Stimulated activated CD4-positive, alpha-beta T cell treated with anti-CD3 and anti-CD28 coated beads, Interleukin-2, amount 100 ng/mL, for 48 hours (primary cell): Measurements from ENCODE around the gene ZXDC.

ENCODE experiments used
- DNase-seq, 2 donors: peaks; one replicate each; pipeline ENCODE4 v3.0.0-alpha.2; 2020

ZXDC gene

DNA sequence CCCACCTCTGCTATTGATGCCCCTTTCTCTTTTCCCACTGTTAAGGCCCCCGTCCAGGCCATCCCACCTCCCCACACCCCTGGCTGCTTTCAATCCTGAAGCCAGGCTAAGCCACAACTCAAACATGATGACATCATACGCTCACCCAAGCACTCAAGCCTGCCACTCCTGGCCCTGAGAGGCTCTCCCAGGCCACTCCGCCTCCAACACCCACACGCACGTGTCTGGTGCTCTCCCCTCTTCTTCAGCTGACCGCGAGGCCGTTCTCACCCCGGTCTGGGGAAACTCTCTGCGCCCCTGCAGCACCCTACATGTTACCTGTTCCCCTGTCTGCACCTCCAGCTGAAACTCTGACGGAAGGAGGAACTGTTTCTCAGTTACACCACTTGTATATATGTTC lies 6.2 kb downstream of the ZXDC start:
- no peak for DNase-seq

DNA sequence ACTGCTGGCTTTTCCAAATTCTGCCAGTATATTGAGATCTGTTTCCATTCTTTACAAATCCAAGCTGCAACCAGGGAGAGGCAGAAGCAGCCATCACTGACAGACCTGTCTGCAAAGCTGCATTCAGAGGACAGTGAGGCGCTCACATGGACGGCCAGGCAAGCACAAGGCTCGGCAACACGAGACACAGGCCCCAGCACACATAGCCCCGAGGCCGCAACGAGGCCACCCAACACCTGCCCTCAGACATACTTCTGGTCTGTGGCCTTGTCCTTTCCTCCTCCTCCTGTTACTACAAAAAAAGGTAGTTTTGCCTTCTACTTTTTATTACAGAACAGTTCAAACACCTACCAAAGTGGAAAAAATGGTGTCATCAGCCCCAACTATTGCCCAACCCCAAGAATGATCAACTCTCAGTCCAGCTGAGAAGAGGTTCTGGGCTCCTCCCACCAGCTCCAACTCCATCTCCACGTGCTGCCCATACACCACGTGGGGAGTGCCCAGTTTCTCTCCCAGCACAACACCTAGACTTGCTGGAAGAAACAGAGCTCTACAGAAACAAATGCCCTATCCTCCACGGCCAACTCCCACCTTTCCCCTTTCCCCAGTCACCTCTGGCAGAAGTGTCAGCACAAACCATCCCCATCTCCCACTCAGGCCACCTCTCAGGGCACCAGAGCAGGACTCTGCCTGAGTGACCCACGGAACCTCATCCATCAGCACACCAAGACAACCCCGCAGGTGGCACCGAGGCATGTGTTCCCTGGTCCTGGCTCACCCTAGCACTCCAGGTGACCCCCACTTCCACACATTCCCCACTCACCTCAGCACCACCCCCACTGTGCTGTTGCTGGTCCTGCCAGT lies 7.4 kb downstream of the ZXDC start:
- no peak for DNase-seq

DNA sequence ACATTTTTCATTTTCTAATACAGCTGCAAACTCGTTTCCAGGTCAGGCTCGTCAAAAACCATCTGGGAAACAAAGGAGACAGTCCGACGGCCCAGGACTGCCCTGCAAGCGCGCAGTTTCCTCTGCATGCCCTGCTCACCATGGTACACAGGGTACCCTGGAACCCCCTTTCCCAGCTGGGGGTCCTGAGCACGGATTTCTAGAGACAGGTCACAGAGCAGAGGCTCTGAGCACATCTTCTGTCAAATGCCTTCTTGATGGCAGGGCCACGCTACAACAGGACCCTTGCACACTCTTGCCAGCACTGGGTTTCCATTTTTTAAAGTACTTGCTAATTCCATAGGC lies 8.1 kb downstream of the ZXDC start:
- no peak for DNase-seq

DNA sequence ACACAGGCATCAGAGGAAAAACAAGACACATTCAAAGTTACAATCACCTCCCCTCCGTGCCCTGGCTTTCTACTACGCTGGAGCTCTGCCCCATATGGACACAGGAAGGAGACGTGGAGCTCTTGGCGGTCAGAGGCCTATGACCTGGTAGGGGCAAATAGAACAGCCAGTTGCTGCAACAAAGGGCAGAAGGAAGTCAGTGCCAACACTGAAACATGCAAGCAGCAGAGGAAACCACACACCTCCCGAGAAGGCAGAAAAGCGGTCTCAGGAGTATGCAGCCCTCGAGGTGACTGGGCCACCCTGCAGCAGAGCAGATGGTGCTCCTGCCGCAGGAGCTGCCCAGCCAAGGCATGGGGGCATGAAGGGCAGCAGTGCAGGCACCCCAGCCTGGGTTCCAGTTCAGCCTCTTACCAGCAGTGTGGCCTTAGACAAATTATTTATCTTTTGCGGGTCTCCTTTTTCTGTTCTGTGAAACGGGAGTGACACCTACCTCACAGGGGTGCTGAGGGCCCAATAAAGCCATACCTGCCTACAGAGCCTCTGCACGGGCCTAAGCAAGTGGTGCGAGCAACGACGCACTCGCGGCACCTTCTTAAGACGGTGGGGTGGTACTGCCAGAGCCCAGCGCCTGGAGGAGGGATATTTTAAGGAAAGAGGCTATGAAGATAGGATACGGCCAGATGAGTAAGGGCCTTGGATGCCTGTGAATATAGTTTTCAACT lies 8.6 kb downstream of the ZXDC start:
- no peak for DNase-seq

DNA sequence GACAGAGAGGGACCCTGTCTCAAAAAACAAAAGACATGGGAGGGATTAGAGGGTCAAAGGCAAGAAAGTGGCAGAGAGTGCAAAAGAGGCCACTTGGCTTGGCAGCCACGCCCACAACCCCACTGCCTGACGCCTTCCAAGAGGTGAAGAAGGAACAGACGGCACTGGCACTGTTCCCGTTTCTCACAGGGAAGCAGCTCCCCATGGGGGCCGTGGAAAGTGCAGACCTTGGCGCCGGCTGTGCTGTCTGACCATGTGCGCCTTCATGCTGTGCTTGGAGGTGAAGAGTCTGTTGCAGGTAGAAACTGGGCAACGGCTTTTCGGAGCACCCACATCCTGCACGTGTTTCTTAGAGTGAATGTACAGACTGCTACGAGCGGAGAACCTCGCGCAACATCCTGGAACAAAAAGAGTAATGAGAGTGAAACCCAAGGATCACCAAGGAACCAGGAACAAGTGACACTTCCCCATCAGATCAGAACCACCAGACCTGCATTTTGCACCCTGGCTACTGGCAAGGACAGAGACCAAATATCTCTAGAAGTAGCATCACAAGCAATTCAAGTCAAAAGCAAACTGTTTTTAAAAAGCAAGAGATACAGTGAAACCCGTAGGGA lies 9.7 kb downstream of the ZXDC start:
- DNase-seq, result no peak

DNA sequence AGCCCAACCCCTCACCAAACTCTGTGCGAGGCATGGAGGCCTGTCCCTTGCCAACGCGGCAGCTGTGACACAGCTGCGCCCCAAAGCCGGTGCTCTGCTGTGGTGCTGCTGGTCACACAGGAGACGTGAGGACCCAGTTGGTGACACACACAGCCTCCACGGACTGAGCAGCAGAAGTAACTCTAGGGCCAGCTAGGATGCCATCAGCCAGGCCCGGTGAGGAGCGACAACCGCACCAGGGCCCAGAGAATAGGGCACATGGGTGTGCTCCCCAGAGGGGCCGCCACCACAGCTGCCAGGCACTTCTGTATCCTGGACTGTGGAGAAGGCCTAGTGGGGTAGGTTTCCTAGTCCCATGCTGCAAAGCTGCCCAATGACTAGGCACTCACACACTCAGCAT lies 10.7 kb downstream of the ZXDC start:
- no peak for DNase-seq

DNA sequence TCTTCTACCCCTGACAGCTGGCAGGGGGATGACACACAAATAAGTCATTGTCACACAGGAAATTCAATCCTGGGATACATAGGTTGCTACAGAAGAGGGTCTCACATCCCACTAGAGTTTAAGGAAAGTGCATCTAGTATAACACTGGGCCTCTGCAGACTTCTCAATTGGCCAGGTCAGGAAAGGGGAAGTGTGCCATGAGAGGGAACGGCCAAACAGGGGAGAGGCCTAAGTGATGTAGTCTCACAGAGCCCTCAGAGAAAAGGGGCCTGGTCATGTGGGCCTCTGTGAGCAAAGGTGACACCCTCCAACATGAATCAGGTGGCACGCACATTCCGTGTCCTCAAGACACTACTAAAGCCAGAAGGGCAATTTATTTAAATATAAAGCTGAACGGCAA lies 11.2 kb downstream of the ZXDC start:
- DNase-seq, result no peak

DNA sequence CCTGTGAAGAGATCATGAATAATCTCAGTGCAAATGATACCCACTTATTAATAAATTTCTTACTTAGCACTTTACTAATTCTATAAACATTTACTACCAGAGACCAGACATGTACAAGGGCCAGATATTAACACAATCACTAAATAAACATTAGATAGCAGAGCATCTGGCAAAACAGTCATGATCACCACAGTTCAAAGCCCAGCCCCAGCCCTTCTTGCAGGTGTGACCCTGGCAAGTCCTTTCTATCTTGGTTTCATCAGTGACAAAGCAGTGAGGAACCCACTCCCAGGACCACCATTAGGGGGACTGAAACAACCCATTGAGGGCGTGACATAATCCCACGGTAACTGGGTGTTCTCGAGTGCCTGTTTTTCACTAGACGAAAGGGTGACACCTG lies 11.6 kb downstream of the ZXDC start:
- no peak for DNase-seq

DNA sequence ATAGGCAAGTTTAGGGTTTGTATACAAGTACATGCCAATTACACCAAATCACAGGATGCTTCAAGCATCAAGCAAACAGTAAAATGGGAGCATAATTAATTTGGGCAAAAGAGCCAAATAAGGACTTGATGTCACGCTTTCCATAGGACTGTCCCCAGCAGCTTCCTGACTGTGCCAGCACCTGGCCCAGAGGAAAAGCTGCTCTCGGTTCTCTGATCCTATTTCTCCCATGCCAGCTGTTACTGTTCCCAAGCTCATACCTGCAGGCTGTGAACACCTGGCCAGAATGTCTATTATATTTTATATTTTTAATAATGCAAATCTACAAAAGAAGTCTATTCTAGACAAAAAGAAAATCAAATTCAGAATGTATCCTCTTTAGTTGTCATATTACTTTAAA lies 12.2 kb downstream of the ZXDC start:
- DNase-seq, result no peak

DNA sequence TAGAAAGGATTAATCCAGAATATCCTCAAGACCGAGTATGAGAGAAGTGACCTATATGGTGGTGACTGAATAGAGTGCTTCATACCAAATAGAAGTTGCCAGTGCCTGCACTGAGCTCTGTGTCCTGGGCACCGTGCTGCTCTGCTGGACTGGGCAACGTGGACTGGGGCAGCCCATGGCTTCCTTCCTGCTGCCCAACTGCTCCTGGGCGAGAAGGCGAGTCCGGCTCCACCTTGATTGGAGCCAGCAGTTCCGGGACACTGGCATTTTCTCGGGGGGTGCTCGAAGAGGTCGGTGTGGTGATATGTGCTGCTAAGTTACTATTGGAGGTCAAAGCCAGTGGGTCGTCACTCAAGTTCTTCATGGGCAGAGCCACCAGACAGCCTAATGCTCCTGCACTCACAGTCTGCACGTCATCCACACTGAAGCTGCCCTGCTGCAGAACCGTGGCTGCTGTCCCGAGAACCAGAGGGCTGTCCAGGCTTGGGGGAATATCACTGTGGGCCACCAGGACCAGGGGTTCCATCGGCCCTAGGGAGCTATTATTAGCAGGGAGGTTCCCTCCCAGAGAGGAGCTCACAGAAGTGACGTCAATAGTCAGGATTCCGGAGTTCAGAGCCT lies 14.1 kb downstream of the ZXDC start:
- no peak for DNase-seq

DNA sequence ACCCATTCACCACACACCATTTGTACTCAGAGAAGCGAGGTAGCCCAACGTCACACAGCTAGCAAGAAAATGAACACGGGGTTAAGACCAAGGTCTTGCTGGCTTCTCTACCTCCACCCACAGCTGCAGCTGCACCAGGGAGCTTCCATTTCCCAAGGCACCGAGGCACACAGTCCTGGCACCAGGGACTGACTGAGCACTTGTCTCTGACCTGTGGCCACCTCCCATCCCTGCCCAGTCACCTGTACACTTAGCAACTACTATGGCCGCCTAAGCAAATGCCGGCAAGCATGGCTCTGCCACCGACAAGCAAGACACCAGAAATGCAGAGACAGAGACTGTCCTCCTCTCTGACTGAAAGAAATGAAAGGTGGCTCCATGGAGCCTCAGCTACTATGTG lies 15.3 kb downstream of the ZXDC start:
- no peak for DNase-seq

DNA sequence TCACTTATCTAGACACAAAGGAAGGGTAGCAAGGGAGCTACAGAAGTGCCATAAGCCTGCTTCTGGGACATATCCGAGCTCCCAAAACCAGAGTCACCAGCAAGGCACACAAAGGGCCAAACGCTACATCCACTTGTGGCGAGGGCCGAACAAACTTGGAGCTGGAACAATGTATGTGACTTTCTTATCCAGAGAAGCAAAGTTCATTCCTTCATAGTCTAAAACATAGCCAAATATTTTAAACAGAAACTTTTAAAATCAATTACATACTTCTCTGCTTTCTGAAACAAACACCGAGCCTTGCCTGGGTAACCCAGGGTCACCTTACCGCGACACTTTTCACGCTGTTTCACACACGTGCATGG lies 15.9 kb downstream of the ZXDC start:
- DNase-seq, result no peak

DNA sequence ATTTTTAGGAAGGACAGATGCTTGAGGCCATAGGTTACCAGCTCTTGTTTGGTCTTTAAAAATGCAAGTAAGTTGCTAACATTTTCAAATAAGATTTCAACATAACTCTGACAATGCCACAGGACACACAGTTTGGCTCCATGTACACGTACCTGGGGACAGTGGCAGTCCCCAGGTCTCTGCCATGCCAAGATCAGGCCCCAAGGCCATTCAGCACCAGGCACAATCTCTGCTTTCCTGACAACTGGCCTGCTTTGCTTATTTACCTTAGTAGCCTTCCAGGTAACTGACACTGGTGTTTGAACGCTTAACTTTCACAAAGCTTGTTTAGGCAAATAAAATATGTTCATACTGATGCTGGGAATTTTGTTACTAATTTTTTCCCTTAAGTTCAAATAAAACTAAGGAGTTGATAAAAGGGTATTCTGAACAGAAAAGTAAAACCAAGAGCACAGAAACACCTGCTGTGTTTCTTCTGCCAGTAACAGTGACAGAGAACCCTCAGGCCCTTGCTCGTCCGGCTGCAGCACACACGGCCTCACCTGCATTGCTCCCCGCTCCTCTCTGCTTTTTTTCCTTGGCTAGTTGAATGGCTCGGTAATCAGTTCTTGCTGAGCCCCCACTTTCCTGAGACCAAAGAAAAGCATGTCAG lies 16.5 kb downstream of the ZXDC start:
- DNase-seq, result no peak

DNA sequence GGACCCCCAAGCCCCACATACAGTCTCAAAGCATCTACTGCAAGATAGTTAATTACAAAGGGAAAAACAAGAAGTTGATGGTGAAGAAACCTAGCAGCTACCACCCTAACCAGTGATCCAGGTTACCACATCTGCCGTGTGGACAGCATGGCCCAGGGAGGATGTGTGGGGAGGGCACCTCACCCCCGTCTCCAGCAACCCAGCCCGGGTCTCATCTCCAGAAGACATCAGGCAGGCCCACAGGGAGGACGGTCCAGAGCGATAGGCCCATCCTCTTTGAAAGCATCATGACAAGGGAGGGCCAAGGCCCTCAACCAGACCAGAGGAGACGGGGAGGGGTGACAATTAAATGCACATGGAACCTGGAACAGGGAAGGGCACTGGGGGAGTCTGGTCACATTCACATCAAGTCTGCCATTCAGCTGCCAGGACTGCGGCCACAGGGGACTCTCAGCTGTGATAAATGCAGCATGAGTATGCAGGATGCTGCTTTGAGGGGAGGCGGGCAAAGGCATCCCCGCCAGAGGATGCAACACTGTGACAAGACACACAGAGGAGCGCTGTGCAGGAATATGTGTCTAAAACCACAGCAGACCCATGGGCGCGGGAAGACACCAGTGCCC lies 18.8 kb downstream of the ZXDC start:
- DNase-seq, result no peak

DNA sequence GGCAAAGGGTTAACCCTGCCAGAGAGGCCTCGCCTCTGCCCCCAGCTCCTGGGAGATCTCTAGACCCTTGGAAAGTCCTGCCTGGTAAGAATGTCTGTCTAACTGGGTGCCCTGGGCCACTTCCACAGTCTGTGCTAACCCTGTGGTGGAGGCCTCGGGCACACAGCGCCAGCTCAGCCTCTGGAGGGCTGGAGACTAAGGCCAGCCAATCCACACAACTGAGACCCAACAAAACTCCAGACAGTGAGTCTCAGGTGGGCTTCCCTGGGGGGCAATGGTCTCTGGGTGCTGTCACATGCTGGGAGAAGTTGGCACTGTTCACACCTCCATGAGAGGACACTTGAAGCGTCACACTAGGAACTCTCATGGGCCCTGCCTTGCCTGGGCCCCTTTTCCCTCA lies 19.5 kb downstream of the ZXDC start:
- no peak for DNase-seq

DNA sequence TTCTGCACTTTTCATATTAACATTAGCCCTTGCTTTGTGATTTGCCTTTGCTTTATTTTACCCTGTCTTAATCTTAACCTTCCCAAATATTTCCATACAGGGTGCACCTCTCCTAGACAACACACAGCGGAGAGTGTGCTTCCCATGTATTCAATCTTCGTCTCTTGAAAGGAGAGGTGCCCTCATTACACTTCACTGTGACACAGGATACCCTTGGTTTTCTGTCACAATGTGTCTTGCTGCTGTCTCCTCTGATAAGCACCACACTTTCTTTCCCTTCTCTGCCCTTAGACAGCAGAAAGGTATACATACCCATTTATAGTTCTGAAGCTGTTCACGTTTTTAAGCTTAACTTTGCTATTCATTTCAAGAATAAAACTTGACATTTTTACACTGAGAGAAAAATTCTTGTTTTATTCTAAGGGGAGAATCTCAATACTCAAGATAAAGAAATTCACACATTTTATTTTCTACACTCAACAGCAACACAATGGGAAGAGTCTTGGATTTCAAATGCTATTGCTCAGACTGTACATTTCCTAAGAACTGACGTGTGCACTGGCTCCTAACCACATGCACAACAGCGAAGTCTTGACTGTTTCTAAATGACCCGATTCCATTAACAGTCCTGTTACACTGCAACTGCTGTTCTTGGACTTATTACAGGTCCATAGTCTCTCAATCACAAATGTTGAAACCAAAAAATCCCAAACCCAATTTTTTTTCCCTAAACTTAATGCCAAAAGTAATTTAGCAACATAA lies 21.1 kb downstream of the ZXDC start:
- DNase-seq, result no peak

DNA sequence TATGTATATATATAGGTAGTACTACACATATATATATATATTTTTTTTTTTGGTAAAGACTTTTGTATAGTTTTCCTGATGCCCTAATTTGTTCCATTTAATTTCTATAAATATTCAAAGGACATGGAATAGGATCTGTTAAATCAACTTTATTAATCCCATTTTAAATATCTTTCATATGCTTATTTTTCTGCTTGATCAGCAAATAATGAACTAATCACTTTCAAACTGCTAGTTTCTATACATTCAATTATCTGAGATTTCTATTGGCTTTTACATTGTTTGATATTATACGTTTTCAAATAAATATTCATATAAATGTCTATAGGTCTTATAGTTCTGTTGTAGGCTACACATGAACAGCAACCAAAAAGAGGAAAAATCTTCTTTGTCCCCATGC lies 21.7 kb downstream of the ZXDC start:
- no peak for DNase-seq

DNA sequence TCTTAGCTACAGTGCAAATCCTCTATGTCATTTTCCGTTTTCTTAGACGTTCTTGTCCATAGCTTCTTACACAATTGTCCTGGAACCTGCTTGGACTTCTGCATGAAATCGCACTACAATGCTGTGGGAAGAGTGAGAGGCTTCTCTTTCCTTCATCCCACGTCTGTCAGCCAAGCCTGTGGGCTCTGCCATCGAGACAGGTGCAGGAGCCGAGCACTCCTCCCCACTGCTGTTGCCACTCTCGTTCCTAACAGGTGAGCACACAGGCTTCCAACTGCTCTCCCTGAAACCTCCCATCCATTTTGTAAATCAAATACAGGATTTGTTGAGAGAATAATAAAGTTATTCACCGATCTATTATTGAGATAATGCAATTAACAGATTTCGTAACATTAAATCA lies 23.5 kb downstream of the ZXDC start:
- DNase-seq, result no peak

DNA sequence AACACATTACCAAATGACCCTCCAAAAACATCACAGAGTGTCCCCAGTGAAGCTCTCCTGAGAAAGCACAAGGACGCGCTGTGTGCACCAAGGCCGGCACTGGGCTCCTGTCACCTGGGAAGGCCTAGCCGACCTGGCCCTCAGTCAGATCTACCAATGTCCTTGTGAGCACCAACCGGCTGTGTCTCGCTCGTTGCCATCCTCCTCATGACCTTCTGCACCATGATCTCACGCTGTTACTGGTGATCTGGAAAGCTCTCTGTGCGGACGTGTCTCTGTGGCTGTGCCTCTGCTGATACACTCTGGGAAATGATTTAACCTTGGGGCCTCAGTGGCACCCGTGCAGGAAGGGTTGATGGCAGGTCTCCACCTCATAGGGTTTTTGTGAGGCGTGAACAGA lies 24.2 kb downstream of the ZXDC start:
- DNase-seq, result no peak

DNA sequence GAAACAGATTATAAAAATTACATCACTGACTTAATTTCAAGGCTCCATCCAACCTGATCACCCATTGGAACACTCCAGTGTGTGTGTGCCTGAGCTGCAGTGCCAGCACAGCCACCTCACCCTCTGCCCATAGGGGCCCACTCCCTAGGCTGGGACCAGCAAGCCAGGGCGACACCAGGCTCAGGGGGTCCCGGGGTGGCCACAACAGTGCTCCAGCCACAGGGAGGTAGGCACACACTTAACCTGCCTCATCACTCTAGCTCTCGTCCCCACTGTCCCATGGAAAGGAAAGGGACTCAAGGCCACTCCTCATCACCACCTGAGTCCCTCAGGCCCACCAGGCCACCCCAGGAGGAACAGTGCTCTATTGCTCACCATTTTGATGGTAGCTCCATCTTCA lies 24.9 kb downstream of the ZXDC start:
- no peak for DNase-seq

DNA sequence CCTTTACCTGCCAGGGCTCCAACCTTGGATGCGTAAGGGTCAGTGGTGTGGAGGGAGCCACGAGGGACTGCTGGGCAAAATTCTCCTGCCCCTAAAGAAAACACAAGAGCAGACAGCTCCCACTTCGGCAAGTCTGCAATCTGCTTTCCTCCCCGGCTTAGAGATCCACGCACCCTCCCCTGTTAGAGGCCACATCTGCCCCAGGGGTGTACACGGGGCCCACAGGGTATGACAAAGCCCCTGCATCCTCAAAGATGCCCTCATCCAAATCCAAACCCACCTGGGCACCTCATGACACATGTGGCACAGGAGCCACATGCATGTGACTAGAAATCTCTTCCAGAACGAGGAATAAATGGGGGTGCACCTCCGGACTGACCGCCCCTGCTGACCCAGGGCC lies 25.5 kb downstream of the ZXDC start:
- no peak for DNase-seq

DNA sequence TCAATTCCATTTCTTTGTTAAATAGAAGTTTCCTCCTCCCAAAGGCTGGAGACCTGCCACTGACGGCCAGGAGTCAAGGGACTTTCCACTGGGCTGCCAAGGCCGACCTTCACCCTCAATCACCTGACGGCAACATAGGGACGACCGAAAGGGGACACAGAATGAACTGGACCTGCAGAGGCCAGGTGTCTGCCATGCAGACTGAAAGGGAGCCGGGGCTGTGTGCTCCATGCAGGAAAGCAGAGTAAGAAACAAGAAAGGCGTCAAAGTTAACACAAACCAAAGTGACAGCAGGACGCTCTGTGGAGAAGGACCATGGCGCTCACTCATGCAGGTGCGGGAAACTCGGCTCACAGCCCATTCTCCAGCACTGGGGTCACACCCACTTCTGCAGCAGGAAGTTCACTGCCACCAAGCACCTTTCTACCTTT lies 26.1 kb downstream of the ZXDC start:
- DNase-seq, result no peak
